ENCODE measurements around the gene PODN.

PODN gene

DNA sequence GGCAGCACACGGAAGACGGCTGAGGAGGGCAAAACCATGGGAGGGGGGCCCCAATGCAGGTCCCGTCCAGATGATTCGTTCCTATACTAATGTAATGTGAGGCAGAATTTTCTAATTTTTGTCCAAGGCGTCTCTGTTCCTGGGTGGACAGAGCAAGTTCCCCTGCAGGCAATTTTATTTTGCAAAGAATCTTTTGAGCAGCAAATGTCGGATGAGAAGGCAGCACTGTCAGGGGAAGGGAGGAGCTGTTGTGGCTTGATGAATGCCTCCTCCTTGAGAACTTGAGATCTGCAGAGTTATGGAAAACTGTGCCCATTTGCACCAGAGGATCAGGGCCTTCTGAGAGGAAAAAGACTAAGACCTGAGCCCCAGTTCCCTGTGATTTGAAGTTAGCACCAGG is 63.1 kb downstream of the PODN start:
- no peak for DNase-seq
- Histone ChIP-seq H2AK5ac (ENCODE audit: low read length) (no peak overlapping the region), H3K4me2 (ENCODE audit: low read length) (no peak overlapping the region), H4K5ac (ENCODE audit: low read length) (no peak overlapping the region), H3K4me3 (ENCODE audit: low read length) (no peak overlapping the region), H3K56ac (ENCODE audit: low read length) (no peak overlapping the region), H3K23ac (ENCODE audit: low read length) (no peak overlapping the region), H3K79me1 (ENCODE audit: low read length) (no peaks in the 10 kb centered on the region), H3K18ac (ENCODE audit: low read length) (no peak overlapping the region), H3K27ac (ENCODE audit: low read depth, low read length) (no peak overlapping the region), H3K79me2 (ENCODE audit: control insufficient read depth, insufficient read depth, low read length) (no peaks in the 10 kb centered on the region), H2BK120ac (ENCODE audit: low read depth, low read length) (no peak overlapping the region), H2BK15ac (replicated peaks; ENCODE audit: low read depth) (no peak overlapping the region), H3K4ac (ENCODE audit: low read depth, low read length) (no peak overlapping the region), H2BK5ac (ENCODE audit: low read length) (no peak overlapping the region), H3K27me3 (ENCODE audit: insufficient read depth, low read length, poor library complexity) (no peaks in the 10 kb centered on the region), H3K9ac (ENCODE audit: low read length) (no peak overlapping the region), H3K36me3 (ENCODE audit: control insufficient read depth, insufficient read depth, low read length) (no peaks in the 10 kb centered on the region), H4K8ac (ENCODE audit: low read depth, low read length) (no peak overlapping the region), H3K4me1 (ENCODE audit: control insufficient read depth, low read depth, low read length) (no peaks in the 10 kb centered on the region)
- WGBS (ENCODE audit: extremely low coverage, insufficient coverage, low lambda C conversion rate) = no CpG with 5 or more reads among the region's 6 CpGs

DNA sequence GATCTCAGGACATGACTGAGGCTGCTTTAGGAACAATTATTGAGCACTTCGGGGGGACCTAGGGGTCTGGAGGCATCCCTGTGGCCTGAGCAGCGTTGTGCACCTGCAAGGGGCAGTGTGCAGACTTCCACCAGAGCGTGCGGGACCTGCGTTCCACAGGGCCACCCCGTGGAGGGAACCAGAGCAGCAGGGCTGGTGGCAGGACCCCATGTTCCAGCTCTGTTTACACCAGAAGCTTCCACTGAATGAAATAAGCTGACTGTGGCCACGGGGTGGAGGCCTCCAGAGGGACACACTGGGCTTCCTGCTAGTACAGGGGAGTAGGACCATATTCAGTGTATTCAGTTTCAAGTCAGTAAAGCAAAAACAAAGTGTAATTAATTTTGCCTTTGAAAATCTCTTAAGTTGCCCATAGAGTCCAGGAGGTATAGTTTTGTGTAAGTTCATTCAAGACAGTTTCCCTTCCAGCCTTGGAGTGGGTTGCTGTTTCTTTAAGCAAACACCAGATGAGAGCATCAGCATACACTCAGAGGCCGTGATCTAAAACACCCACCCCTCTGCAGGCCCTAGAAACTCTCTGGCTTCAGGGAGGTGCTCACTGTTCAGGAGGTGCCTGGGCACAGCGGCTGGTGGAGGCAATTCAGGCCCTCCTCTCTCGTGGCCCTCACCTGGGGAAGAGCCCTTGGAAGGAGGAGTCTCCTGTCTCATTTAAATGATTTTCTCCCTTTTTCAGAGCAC is 63.8 kb downstream of the PODN start:
- DNase-seq = no peak
- no peak overlapping the region for H2BK120ac ChIP-seq (ENCODE audit: low read depth, low read length)
- H4K8ac ChIP-seq (ENCODE audit: low read depth, low read length) = no peak overlapping the region
- no peaks in the 10 kb centered on the region for H3K79me2 ChIP-seq (ENCODE audit: control insufficient read depth, insufficient read depth, low read length)
- no peak overlapping the region for H4K5ac ChIP-seq (ENCODE audit: low read length)
- no peaks in the 10 kb centered on the region for H3K27me3 ChIP-seq (ENCODE audit: insufficient read depth, low read length, poor library complexity)
- H3K4ac ChIP-seq (ENCODE audit: low read depth, low read length) = no peak overlapping the region
- no peaks in the 10 kb centered on the region for H3K79me1 ChIP-seq (ENCODE audit: low read length)
- no peaks in the 10 kb centered on the region for H3K36me3 ChIP-seq (ENCODE audit: control insufficient read depth, insufficient read depth, low read length)
- H3K4me1 ChIP-seq (ENCODE audit: control insufficient read depth, low read depth, low read length) = no peaks in the 10 kb centered on the region
- WGBS (ENCODE audit: extremely low coverage, insufficient coverage, low lambda C conversion rate) = no CpG with 5 or more reads among the region's 10 CpGs
- H2BK15ac ChIP-seq (replicated peaks; ENCODE audit: low read depth) = no peak overlapping the region
- no peak overlapping the region for H3K23ac ChIP-seq (ENCODE audit: low read length)
- no peak overlapping the region for H3K4me2 ChIP-seq (ENCODE audit: low read length)
- no peak overlapping the region for H3K9ac ChIP-seq (ENCODE audit: low read length)
- H3K18ac ChIP-seq (ENCODE audit: low read length) = no peak overlapping the region
- no peak overlapping the region for H2AK5ac ChIP-seq (ENCODE audit: low read length)
- H3K27ac ChIP-seq (ENCODE audit: low read depth, low read length) = no peak overlapping the region
- no peak overlapping the region for H3K4me3 ChIP-seq (ENCODE audit: low read length)
- H2BK5ac ChIP-seq (ENCODE audit: low read length) = no peak overlapping the region
- no peak overlapping the region for H3K56ac ChIP-seq (ENCODE audit: low read length)

DNA sequence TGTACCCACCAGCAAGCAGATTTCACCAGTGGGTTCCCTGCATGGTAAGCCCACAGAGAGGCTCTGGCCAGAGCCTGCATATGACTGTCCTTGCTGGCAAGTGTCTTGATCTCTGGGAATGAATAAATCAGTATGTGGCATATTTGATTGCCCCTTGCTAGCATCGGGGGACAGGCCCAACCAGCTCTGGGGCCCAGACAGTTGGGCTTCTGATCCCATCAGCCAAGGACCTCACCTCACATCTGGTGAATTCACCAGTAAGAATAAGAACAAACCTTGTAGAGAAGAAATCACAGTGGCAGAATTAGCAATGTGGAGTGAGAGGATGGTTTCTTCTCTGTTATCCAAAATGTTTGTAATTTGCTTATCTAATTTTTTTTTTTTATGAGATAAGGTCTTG is 64.5 kb downstream of the PODN start:
- H3K36me3 ChIP-seq (ENCODE audit: control insufficient read depth, insufficient read depth, low read length) = no peaks in the 10 kb centered on the region
- no peak overlapping the region for H3K56ac ChIP-seq (ENCODE audit: low read length)
- H2AK5ac ChIP-seq (ENCODE audit: low read length) = no peak overlapping the region
- no peaks in the 10 kb centered on the region for H3K79me2 ChIP-seq (ENCODE audit: control insufficient read depth, insufficient read depth, low read length)
- no peak overlapping the region for H3K9ac ChIP-seq (ENCODE audit: low read length)
- H2BK5ac ChIP-seq (ENCODE audit: low read length) = no peak overlapping the region
- no peaks in the 10 kb centered on the region for H3K27me3 ChIP-seq (ENCODE audit: insufficient read depth, low read length, poor library complexity)
- H3K4ac ChIP-seq (ENCODE audit: low read depth, low read length) = no peak overlapping the region
- no peak overlapping the region for H3K23ac ChIP-seq (ENCODE audit: low read length)
- no peak for DNase-seq
- H3K4me1 ChIP-seq (ENCODE audit: control insufficient read depth, low read depth, low read length) = no peaks in the 10 kb centered on the region
- H3K27ac ChIP-seq (ENCODE audit: low read depth, low read length) = no peak overlapping the region
- no peak overlapping the region for H4K5ac ChIP-seq (ENCODE audit: low read length)
- no peak overlapping the region for H2BK15ac ChIP-seq (replicated peaks; ENCODE audit: low read depth)
- no peak overlapping the region for H3K18ac ChIP-seq (ENCODE audit: low read length)
- no peak overlapping the region for H3K4me3 ChIP-seq (ENCODE audit: low read length)
- WGBS (ENCODE audit: extremely low coverage, insufficient coverage, low lambda C conversion rate) = no CpG with 5 or more reads among the region's 1 CpG
- H3K4me2 ChIP-seq (ENCODE audit: low read length) = no peak overlapping the region
- no peaks in the 10 kb centered on the region for H3K79me1 ChIP-seq (ENCODE audit: low read length)
- H4K8ac ChIP-seq (ENCODE audit: low read depth, low read length) = no peak overlapping the region
- H2BK120ac ChIP-seq (ENCODE audit: low read depth, low read length) = no peak overlapping the region

DNA sequence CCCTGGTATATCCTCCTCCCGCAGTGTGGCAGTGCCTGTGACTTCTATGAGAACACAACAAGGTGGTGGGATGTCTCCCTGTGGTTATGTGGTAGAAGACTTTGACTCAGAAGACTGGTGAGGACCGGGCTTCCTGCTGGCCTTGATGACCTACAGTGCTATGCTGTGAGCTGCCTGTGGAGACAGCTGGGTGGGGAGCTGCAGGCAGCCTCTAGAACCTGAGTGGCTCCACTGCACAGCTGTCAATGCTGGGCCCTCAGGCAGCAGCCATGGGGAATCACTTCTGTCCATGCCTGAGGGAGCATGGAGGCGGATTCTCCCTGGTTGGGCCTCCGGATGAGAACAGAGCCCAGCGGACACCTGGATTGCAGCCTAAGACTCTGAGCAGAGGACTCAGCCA is 65.5 kb downstream of the PODN start:
- H3K23ac ChIP-seq (ENCODE audit: low read length) = no peak overlapping the region
- no CpG with 5 or more reads among the region's 5 CpGs for WGBS (ENCODE audit: extremely low coverage, insufficient coverage, low lambda C conversion rate)
- no peak overlapping the region for H3K4me2 ChIP-seq (ENCODE audit: low read length)
- no peak overlapping the region for H2BK5ac ChIP-seq (ENCODE audit: low read length)
- no peaks in the 10 kb centered on the region for H3K79me1 ChIP-seq (ENCODE audit: low read length)
- H3K4me1 ChIP-seq (ENCODE audit: control insufficient read depth, low read depth, low read length) = no peaks in the 10 kb centered on the region
- H3K4me3 ChIP-seq (ENCODE audit: low read length) = no peak overlapping the region
- no peak overlapping the region for H4K5ac ChIP-seq (ENCODE audit: low read length)
- no peaks in the 10 kb centered on the region for H3K36me3 ChIP-seq (ENCODE audit: control insufficient read depth, insufficient read depth, low read length)
- H2AK5ac ChIP-seq (ENCODE audit: low read length) = no peak overlapping the region
- H2BK15ac ChIP-seq (replicated peaks; ENCODE audit: low read depth) = no peak overlapping the region
- H3K4ac ChIP-seq (ENCODE audit: low read depth, low read length) = no peak overlapping the region
- H3K9ac ChIP-seq (ENCODE audit: low read length) = no peak overlapping the region
- H2BK120ac ChIP-seq (ENCODE audit: low read depth, low read length) = no peak overlapping the region
- H3K27me3 ChIP-seq (ENCODE audit: insufficient read depth, low read length, poor library complexity) = no peaks in the 10 kb centered on the region
- no peak overlapping the region for H4K8ac ChIP-seq (ENCODE audit: low read depth, low read length)
- no peaks in the 10 kb centered on the region for H3K79me2 ChIP-seq (ENCODE audit: control insufficient read depth, insufficient read depth, low read length)
- DNase-seq = no peak
- no peak overlapping the region for H3K18ac ChIP-seq (ENCODE audit: low read length)
- no peak overlapping the region for H3K27ac ChIP-seq (ENCODE audit: low read depth, low read length)
- no peak overlapping the region for H3K56ac ChIP-seq (ENCODE audit: low read length)

DNA sequence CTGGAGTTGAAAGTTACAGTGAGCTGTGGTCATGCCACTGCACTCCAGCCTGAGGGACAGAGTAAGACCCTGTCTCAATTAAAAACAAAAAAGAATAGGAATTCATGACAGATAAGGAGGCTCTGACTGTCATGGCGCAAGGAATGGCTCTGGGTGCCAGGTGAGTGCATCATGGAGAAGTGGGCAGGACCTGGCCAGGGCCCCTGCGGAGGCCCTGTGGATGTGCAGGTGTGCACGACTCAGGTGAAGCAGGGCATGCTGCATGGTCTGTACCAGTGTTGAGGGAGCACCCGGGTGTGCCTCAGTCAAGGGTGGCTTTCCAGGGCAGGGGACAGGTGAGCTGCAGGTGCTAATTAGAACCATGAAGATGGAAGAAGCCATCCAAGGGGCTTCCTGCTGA is 66.4 kb downstream of the PODN start:
- Histone ChIP-seq H2BK15ac (replicated peaks; ENCODE audit: low read depth) (no peak overlapping the region), H3K4me2 (ENCODE audit: low read length) (no peak overlapping the region), H3K79me2 (ENCODE audit: control insufficient read depth, insufficient read depth, low read length) (no peaks in the 10 kb centered on the region), H3K9ac (ENCODE audit: low read length) (no peak overlapping the region), H2AK5ac (ENCODE audit: low read length) (no peak overlapping the region), H3K23ac (ENCODE audit: low read length) (no peak overlapping the region), H3K4me1 (ENCODE audit: control insufficient read depth, low read depth, low read length) (no peaks in the 10 kb centered on the region), H3K79me1 (ENCODE audit: low read length) (no peaks in the 10 kb centered on the region), H4K8ac (ENCODE audit: low read depth, low read length) (no peak overlapping the region), H3K27me3 (ENCODE audit: insufficient read depth, low read length, poor library complexity) (no peaks in the 10 kb centered on the region), H3K4me3 (ENCODE audit: low read length) (no peak overlapping the region), H2BK5ac (ENCODE audit: low read length) (no peak overlapping the region), H2BK120ac (ENCODE audit: low read depth, low read length) (no peak overlapping the region), H3K36me3 (ENCODE audit: control insufficient read depth, insufficient read depth, low read length) (no peaks in the 10 kb centered on the region), H3K27ac (ENCODE audit: low read depth, low read length) (no peak overlapping the region), H3K18ac (ENCODE audit: low read length) (no peak overlapping the region), H4K5ac (ENCODE audit: low read length) (no peak overlapping the region), H3K56ac (ENCODE audit: low read length) (no peak overlapping the region), H3K4ac (ENCODE audit: low read depth, low read length) (no peak overlapping the region)
- no peak for DNase-seq
- WGBS (ENCODE audit: extremely low coverage, insufficient coverage, low lambda C conversion rate) = no CpG with 5 or more reads among the region's 4 CpGs
